Muscle layer of duodenum (tissue), 2 donors: ENCODE results near the gene SERPINA3.

Source experiments
- H3K27ac ChIP-seq: one replicate; pipeline ENCODE4 v1.7.0; 2013; ENCODE audit warnings: mild to moderate bottlenecking, low read length
- H3K27me3 ChIP-seq: one replicate; pipeline ENCODE4 v1.7.0; 2013; ENCODE audit warnings: low read depth, mild to moderate bottlenecking, control low read depth, low read length
- H3K36me3 ChIP-seq, 2 donors: one replicate each; pipeline ENCODE4 v1.7.0; 2013; ENCODE audit warnings: low read length in 2 of 2, control low read depth in 1 of 2, mild to moderate bottlenecking in 1 of 2; ENCODE audit not compliant: insufficient read depth in 2 of 2, control insufficient read depth in 1 of 2
- H3K4me1 ChIP-seq, 2 donors: one replicate each; pipeline ENCODE4 v1.7.0; 2013; ENCODE audit warnings: low read length in 2 of 2, mild to moderate bottlenecking in 2 of 2, control low read depth in 1 of 2, moderate library complexity in 1 of 2; ENCODE audit not compliant: insufficient read depth in 2 of 2, control insufficient read depth in 1 of 2
- H3K4me3 ChIP-seq, 2 donors: one replicate each; pipeline ENCODE4 v1.7.0; 2013; ENCODE audit warnings: low read length in 2 of 2, low read depth in 1 of 2, mild to moderate bottlenecking in 1 of 2
- H3K9me3 ChIP-seq, 2 donors: one replicate each; pipeline ENCODE4 v1.7.0; 2013; ENCODE audit warnings: low read length in 2 of 2, control low read depth in 1 of 2, mild to moderate bottlenecking in 1 of 2; ENCODE audit not compliant: control insufficient read depth in 1 of 2
- donor health status: healthy.

Gene SERPINA3

GRCh38 chr14:94614802-94615201, 2.6 kb downstream of the SERPINA3 start:
- Histone ChIP-seq H3K27ac (no peak overlapping the region), H3K4me1 (peaks cover 0 to 4% of the 10 kb centered on the region in 2 donors), H3K27me3 (no peaks in the 10 kb centered on the region), H3K4me3 (no peak overlapping the region), H3K9me3 (peaks cover 17 to 25% of the 10 kb centered on the region in 2 donors), H3K36me3 (no peaks in the 10 kb centered on the region)

GRCh38 chr14:94615254-94615653, 3.1 kb downstream of the SERPINA3 start:
- Histone ChIP-seq H3K9me3 (peaks cover 17 to 25% of the 10 kb centered on the region in 2 donors), H3K4me3 (no peak overlapping the region), H3K4me1 (peaks cover 0 to 4% of the 10 kb centered on the region in 2 donors), H3K27ac (no peak overlapping the region), H3K36me3 (no peaks in the 10 kb centered on the region), H3K27me3 (no peaks in the 10 kb centered on the region)

- H3K4me3 ChIP-seq = no peak overlapping the region
- no peaks in the 10 kb centered on the region for H3K27me3 ChIP-seq
- H3K36me3 ChIP-seq = no peaks in the 10 kb centered on the region
- no peak overlapping the region for H3K27ac ChIP-seq
- peaks cover 17 to 25% of the 10 kb centered on the region in 2 donors for H3K9me3 ChIP-seq
- peaks cover 0 to 4% of the 10 kb centered on the region in 2 donors for H3K4me1 ChIP-seq
Observed at GRCh38 chr14:94615823-94616570, 3.8 kb downstream of the SERPINA3 start.

GRCh38 chr14:94617366-94617941, 5.3 kb downstream of the SERPINA3 start:
- Histone ChIP-seq H3K4me3 (peak overlapping the region in 1 of 2 donors; percentile 7), H3K9me3 (peaks cover 17 to 25% of the 10 kb centered on the region in 2 donors), H3K4me1 (peaks cover 0 to 2% of the 10 kb centered on the region in 2 donors), H3K36me3 (no peaks in the 10 kb centered on the region), H3K27ac (no peak overlapping the region), H3K27me3 (no peaks in the 10 kb centered on the region)

- no peak overlapping the region for H3K4me3 ChIP-seq
- no peaks in the 10 kb centered on the region for H3K4me1 ChIP-seq
- H3K9me3 ChIP-seq = peaks cover 17 to 25% of the 10 kb centered on the region in 2 donors
- H3K27me3 ChIP-seq = no peaks in the 10 kb centered on the region
- no peaks in the 10 kb centered on the region for H3K36me3 ChIP-seq
- no peak overlapping the region for H3K27ac ChIP-seq
Observed at GRCh38 chr14:94617988-94618822, 6.0 kb downstream of the SERPINA3 start.

GRCh38 chr14:94619297-94619696, 7.1 kb downstream of the SERPINA3 start:
- Histone ChIP-seq H3K27ac (no peak overlapping the region), H3K27me3 (no peaks in the 10 kb centered on the region), H3K9me3 (peaks cover 17 to 25% of the 10 kb centered on the region in 2 donors), H3K4me3 (no peak overlapping the region), H3K4me1 (no peaks in the 10 kb centered on the region), H3K36me3 (no peaks in the 10 kb centered on the region)

GRCh38 chr14:94620597-94620996, 8.4 kb downstream of the SERPINA3 start:
- no peak overlapping the region for H3K4me3 ChIP-seq
- H3K27ac ChIP-seq = no peak overlapping the region
- H3K9me3 ChIP-seq = peaks cover 17 to 25% of the 10 kb centered on the region in 2 donors
- no peaks in the 10 kb centered on the region for H3K36me3 ChIP-seq
- H3K4me1 ChIP-seq = no peaks in the 10 kb centered on the region
- no peaks in the 10 kb centered on the region for H3K27me3 ChIP-seq

- Histone ChIP-seq H3K9me3 (peaks cover 17 to 25% of the 10 kb centered on the region in 2 donors), H3K4me1 (no peaks in the 10 kb centered on the region), H3K4me3 (no peak overlapping the region), H3K36me3 (no peaks in the 10 kb centered on the region), H3K27ac (no peak overlapping the region), H3K27me3 (no peaks in the 10 kb centered on the region)
Observed at GRCh38 chr14:94621358-94622134, 9.4 kb downstream of the SERPINA3 start.

GRCh38 chr14:94622653-94623421, 10.6 kb downstream of the SERPINA3 start:
- no peaks in the 10 kb centered on the region for H3K27me3 ChIP-seq
- H3K4me3 ChIP-seq = no peak overlapping the region
- peaks cover 9 to 15% of the 10 kb centered on the region in 2 donors for H3K9me3 ChIP-seq
- H3K36me3 ChIP-seq = no peaks in the 10 kb centered on the region
- no peak overlapping the region for H3K27ac ChIP-seq
- no peaks in the 10 kb centered on the region for H3K4me1 ChIP-seq

GRCh38 chr14:94623422-94623809, 11.2 kb downstream of the SERPINA3 start:
- H3K36me3 ChIP-seq = no peaks in the 10 kb centered on the region
- peaks cover 4 to 10% of the 10 kb centered on the region in 2 donors for H3K9me3 ChIP-seq
- H3K27me3 ChIP-seq = no peaks in the 10 kb centered on the region
- no peak overlapping the region for H3K4me3 ChIP-seq
- H3K27ac ChIP-seq = no peak overlapping the region
- H3K4me1 ChIP-seq = no peaks in the 10 kb centered on the region
